ENCODE results near the gene GPR50. TPM values are rescaled to one million over a fixed set of nuclear protein-coding genes. Genes with fewer than 3 reads are reported as not detected.

The GPR50 gene
- total RNA-seq, 1 experiment from 2014 or later = not detected

Small RNA genes lying within 50 kb of the gene (small RNA-seq; reads per million reads assigned to genes)
- not detected for gene MIR4330

Other genes starting within 250 kb of the GPR50 start
- 8.2 and 9.0 TPM in 2 replicates for gene HMGB3, start 193.2 kb upstream of the GPR50 start, total RNA-seq (2014; rRNA removed; shearing (Covaris generic); ENCODE audit: low replicate concordance)
- 19.1 and 49.8 TPM in 2 replicates for gene VMA21, start 220.6 kb downstream of the GPR50 start, total RNA-seq (2014; rRNA removed; shearing (Covaris generic); ENCODE audit: low replicate concordance)

All from Karpas-422 (cell line).